NCI-H748 (cell line): ENCODE measurements around the gene RETREG1.
A peak's percentile ranks its signal among the peaks of the same experiment; 100 is the strongest.
"Not testable (repeated sequence)": the region's sequence is repeated elsewhere in the genome, so short reads cannot be mapped to it uniquely, and the experiment has no call there.

Experiments
- DNase-seq: peaks from one replicate; lab custom pipeline; 2025; ENCODE audit not compliant: unreplicated experiment; lab: John Stamatoyannopoulos, UW

The RETREG1 gene

DNA sequence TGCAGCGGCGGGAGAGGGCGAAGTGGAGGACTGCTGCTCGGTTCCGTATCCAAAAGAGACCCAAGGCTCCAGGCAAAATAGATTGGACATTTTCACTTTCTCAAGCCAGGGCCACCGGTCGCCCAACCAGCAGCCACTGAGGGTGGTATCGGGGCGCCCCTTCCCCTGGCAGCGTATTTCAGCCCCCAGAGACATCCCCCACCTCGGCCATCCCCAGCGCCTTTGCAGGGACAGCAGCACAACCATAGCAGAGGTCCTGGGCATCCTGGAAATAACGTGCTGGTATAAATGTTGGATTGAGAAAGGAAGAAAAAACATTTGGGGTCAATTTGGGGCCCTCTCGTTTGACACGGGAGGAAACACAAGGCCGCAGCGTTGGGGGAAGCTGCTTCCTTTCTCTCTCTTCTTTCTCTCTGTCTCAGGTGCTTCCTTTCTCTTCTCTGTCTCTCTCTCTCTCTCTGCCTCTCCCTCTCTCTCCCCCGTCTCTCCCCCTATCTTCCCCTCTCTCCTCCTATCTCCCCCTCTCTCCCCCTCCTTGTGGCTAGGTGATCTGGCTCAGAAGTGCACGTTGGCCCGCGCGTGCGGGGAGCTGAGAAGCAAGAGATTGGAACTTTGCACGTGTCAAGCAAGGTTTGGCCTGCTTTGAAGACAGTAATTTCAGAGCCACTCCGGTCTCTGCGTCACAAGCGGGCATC is 624 bp upstream of the RETREG1 start:
- peak; percentile 54 for DNase-seq

DNA sequence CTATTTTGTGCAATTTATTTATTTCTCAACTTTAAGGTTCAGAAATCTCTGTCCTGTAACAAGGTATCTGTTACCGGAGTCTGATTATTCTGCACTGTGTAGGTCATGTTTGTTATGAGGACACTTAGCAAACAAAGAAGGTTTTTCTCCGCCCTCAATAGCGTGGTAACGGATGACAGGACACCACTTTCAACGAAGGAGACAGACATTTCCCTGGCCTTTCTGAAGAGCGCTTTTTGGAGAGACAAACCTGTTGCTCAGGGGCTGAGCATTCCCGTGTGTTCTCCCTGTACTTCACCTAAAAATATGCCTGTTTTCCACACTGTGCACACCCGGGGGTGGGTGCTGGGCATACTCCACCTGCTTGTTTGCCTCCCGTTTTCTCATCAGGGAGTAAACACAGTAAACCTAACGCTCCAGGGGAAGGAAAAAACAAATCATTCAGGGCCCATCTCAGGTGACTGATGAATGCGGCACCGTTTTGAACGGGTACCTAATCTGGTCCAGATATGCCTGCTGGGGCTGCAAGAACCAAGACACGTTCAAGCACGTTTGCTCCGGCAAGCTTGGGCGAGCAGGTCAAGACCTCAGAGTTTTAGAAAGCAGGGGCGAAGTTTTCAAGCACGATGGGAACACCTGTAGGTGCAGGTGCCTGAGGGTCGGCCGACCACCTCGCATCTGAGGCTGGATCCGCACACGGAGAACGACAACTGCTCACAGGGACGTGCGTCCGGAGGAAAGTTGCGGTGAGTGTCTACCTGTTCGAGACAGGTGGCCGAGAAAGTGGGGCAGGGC is 859 bp downstream of the RETREG1 start:
- peak; percentile 88 for DNase-seq

GRCh38 chr5:16612007-16612406 is 4.8 kb downstream of the RETREG1 start:
- DNase-seq: no peak

DNA sequence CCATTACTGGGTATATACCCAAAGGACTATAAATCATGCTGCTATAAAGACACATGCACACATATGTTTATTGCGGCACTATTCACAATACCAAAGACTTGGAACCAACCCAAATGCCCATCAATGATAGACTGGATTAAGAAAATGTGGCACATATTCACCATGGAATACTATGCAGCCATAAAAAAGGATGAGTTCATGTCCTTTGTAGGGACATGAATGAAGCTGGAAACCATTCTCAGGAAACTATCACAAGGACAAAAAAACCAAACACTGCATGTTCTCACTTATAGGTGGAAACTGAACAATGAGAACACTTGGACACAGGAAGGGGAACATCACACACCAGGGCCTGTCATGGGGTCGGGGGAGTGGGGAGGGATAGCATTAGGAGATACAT is 5.9 kb downstream of the RETREG1 start:
- DNase-seq: not testable (repeated sequence)

GRCh38 chr5:16609412-16609811 is 7.4 kb downstream of the RETREG1 start:
- no peak for DNase-seq

DNA sequence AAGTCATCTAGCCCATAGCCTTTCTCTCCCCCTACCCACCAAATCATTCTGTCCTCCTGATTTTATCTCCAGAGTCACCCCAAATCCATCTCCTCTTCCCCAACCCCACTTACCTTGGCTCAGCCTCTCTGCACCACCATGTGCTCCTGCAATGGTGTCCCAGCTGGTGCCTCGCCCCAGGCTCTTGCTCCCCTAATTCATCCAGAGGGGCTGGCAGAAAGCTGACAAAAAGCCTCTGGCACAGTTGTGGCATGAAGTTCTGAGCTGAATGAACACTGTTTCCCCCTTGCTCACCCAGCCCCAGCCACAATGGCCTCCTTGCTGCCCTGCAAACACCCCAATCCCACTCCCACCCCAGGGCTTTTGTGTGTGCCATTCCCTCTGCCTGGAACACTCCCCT is 10.2 kb downstream of the RETREG1 start:
- DNase-seq: no peak

- DNase-seq: no peak
These were observed 13.1 kb downstream of the RETREG1 start for GRCh38 chr5:16603701-16604100.

DNA sequence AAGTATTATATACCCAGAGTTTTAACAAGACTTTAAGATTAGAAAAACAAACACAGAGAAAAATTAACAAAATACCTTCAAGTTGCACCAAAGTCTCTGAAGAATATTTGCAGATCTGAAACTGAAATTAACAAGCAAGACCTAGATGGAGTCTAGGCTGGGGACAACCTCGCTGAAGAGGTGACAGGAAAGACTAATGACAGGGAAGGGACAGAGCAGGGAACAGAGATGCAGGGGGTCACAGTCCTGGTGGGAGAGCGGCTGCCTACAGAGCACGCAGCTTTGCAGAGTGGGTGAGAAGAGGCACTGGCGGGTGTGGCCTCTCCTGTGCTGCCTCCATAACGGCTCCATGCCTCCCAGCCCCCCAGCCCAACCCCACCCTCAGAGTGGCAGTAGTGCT is 13.5 kb downstream of the RETREG1 start:
- DNase-seq: no peak

GRCh38 chr5:16602182-16602581 is 14.6 kb downstream of the RETREG1 start:
- no peak for DNase-seq

DNA sequence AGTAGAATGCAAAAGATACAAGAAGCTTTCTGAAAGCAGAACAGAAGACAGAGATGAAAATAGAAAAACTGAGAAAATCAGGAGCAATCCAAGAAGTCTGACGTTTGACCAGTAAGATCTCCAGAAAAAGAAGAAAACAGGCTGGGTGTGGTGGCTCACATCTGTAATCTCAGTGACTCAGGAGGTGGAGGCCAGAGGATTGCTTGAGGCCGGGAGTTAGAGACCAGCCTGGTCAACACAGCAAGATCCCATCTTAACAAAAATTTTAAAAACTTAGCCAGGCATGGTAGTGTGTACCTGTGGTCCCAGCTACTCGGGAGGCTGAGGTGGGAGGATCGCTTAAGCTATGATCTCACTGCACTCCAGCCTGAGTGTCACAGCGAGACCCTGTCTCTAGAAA is 15.9 kb downstream of the RETREG1 start:
- no peak for DNase-seq

GRCh38 chr5:16600397-16600796 is 16.4 kb downstream of the RETREG1 start:
- DNase-seq: peak; percentile 95

DNA sequence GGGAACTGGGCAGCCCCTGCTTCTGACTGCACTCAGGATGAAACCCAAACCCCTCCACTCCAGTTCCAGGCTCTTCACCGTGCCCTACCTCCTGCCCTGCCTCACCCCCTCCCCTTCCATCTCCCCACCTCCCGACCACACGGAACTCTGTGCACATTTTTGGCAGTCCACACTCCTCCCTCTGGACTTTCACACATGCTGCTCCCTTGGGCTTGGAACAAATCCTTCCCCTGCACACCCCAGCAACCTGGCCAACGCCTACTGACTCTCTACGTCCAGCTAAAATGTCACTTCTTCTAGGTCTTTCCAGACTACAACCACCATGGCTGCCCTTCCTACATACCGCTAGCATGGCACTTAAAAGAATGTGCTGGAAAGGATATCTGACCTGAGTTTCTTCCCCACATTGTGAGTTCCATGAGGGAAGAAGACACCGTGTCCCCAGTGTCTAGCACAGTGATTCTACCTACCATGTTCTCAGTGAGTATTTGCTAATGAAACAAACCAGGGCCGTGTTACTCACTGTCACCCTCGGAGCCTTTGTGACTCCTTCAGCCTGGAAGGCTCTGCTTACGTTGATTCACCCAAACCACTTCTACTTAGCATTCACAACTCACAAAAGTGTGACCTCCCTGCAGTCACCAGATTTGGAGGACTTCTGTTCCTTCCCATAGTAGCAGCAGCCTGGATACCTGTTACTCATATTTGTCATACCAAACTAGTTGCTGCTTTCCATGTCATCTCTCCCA is 18.7 kb downstream of the RETREG1 start:
- DNase-seq: no peak

DNA sequence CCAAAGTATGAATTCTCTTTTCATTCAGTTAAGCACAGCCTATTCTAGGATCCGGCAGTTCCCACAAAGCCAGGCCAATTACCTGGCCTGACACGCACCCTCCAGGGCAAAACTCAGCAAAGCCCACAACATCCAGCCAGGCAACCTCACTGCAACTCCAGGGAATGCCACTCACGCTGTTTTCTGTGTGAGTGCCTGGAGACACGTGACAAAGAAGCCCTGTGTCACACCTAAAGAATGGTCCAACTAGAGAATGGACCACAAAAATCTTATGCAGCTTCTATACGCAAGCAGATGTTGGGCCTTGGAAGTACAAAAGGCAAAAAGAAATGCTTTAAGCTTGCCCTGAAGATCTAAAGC is 20.2 kb downstream of the RETREG1 start:
- peak; percentile 84 for DNase-seq

GRCh38 chr5:16595881-16596580 is 20.8 kb downstream of the RETREG1 start:
- DNase-seq: no peak

- DNase-seq: no peak
These were observed 23.2 kb downstream of the RETREG1 start for GRCh38 chr5:16593628-16594027.

DNA sequence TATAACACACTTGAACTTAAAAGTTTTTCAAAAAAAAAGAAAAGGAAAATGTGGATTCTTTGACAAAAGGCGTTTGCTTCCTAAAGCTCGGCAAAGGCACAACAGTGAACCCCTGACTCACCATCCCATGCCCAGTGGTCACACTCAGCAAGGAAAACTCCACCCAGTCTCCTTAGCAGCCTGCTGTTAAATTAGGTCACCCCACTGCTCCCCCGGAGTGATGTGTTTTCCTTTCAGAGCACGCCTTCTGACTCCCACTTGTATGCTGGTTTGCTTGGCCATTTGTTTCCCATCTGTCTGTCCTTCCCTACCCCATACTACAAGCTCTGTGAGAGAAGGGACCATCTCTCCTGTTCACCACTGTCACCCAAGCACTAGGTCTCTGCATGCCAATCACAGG is 23.8 kb downstream of the RETREG1 start:
- DNase-seq: peak; percentile 69

DNA sequence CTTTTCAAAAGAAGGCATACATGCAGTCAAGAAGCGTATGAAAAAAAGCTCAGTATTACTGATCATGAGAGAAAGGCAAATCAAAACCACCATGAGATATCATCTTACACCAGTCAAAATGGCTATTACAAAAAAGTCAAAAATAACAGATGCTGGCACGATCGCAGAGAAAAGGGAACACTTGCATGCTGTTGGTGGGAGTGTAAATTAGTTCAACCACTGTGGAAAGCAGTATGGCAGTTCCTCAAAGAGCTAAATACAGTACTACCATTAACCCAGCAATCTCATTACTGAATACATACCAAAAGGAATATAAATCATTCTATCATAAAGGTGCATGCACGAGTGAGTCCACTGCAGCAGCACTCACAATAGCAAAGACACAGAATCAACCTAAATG is 24.5 kb downstream of the RETREG1 start:
- peak; percentile 80 for DNase-seq

- peak; percentile 66 for DNase-seq
These were observed 26.1 kb downstream of the RETREG1 start for GRCh38 chr5:16590685-16591084.

- DNase-seq: no peak
These were observed 27.1 kb downstream of the RETREG1 start for GRCh38 chr5:16589658-16590057.

GRCh38 chr5:16588434-16589214 is 28.2 kb downstream of the RETREG1 start:
- DNase-seq: peak; percentile 71

DNA sequence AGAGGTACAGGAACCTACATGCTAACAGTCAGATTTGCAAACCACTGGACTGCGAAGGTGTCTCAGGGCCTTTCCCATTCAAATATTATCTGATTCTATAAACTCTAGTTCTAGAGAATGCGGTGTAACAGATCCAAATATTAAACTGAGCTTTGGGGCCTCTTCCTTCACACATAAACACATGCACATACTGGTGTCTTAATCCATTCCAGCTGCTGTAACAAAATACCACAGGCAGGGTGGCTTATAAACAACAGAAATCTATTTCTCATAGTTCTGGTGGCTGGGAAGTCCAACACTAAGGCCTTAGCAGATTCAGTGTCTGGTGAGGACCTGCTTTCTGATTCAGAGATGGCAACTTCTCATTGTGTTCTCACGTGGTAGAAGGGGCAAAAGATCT is 30.2 kb downstream of the RETREG1 start:
- no peak for DNase-seq
